ENCODE data around the gene AIF1L.

- no peak for TF ChIP-seq CTCF (IDR thresholded peaks at IDR 0.05)
- no peak for TF ChIP-seq POLR2A (IDR thresholded peaks at IDR 0.05)
- TF ChIP-seq EP300 (IDR thresholded peaks at IDR 0.05): no peak
Observed at GRCh38 chr9:131138676-131139075, 42.3 kb downstream of the AIF1L start.
